NT2/D1 (cell line): Measurements from ENCODE around the gene UNC5B.
"Not testable (repeated sequence)": the region's sequence is repeated elsewhere in the genome, so short reads cannot be mapped to it uniquely, and the experiment has no call there.

Experiments used
- DNase-seq: peaks from one replicate; pipeline ENCODE4 v3.0.0-alpha.2; 2011; ENCODE audit warnings: low read depth, low spot score
- H3K27me3 ChIP-seq: 2 replicates; pipeline ENCODE4 v1.6.0; 2011; ENCODE audit warnings: mild to moderate bottlenecking; ENCODE audit not compliant: insufficient read length, insufficient read depth
- H3K36me3 ChIP-seq: 2 replicates; pipeline ENCODE4 v1.6.1; 2011; ENCODE audit warnings: mild to moderate bottlenecking, low read length, mixed read lengths; ENCODE audit not compliant: insufficient read depth, insufficient read length
- H3K4me1 ChIP-seq: 2 replicates; pipeline ENCODE4 v1.5.1; 2011; ENCODE audit not compliant: insufficient read depth, insufficient read length
- H3K4me3 ChIP-seq: 2 replicates; pipeline ENCODE4 v1.5.1; 2011; ENCODE audit warnings: low read depth; ENCODE audit not compliant: insufficient read length
- H3K9ac ChIP-seq: 2 replicates; pipeline ENCODE4 v1.6.0; 2011; ENCODE audit warnings: low read depth; ENCODE audit not compliant: insufficient read length
- H3K9me3 ChIP-seq: 2 replicates; pipeline ENCODE4 v1.5.1; 2011; ENCODE audit warnings: mild to moderate bottlenecking, low read length; ENCODE audit not compliant: insufficient read depth
- SUZ12 ChIP-seq: IDR thresholded peaks from 2 replicates; pipeline ENCODE4 v1.6.1; 2011; ENCODE audit not compliant: insufficient read length, insufficient read depth; ENCODE audit errors: extremely low read depth
- YY1 ChIP-seq: IDR thresholded peaks from 2 replicates; pipeline ENCODE4 v1.6.1; 2011; ENCODE audit not compliant: insufficient read length, insufficient read depth
- ZNF274 ChIP-seq: IDR thresholded peaks from 2 replicates; pipeline ENCODE4 v1.6.1; 2011; ENCODE audit warnings: mild to moderate bottlenecking, low read depth, low read length

UNC5B gene

DNA sequence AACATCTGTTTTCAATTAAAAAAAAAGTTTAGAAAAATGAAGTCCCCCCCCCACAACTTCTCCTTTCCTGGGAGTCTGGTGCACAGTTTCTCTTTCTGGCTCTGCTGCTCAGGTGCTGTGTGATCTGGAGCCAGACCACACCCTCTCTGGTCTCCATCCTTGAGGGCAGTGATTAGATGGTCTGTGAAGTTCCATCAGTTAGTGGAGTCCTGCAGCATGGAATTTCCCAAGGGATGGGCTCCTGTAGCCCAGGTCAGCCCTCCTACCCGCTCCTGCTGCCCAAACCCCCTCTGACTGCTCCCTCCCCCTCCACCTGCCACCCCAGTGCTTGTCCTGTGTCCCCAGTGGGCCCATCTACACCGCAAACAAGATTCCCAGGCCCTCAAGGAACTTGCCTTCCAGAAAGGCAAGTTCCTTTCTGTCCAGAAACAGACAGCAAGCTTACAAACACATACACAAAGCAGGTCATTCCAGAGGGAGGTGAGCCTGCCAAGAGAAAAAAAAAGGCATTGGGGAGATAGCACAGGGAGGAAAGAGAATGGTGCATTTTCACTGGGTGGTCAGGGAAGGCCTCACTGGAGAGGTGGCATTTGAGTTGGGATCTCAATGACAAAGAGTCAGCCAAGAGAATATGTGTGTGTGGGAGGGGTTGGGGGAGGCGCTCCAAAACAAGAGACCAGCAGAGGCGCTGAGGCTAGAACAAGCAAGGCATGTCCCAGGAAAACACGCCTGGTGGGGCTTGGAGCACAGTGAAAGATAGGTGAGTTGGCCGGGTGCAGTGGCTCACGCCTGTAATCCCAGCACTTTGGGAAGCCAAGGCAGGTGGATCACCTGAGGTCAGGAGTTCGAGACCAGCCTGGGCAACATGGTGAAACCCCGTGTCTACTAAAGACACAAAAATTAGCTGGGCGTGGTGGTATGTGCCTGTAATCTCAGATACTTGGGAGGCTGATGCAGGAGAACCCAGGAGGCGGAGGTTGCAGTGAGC, 57.2 kb downstream of the UNC5B start:
- no peaks in the 10 kb centered on the region for H3K9me3 ChIP-seq
- peaks cover 38% of the 10 kb centered on the region for H3K4me1 ChIP-seq
- no peak overlapping the region for H3K9ac ChIP-seq
- TF ChIP-seq SUZ12 (no peak), YY1 (no peak), ZNF274 (no peak)
- H3K36me3 ChIP-seq: peaks cover 3% of the 10 kb centered on the region
- H3K4me3 ChIP-seq: no peak overlapping the region
- peak; percentile 90 for DNase-seq
- no peaks in the 10 kb centered on the region for H3K27me3 ChIP-seq

DNA sequence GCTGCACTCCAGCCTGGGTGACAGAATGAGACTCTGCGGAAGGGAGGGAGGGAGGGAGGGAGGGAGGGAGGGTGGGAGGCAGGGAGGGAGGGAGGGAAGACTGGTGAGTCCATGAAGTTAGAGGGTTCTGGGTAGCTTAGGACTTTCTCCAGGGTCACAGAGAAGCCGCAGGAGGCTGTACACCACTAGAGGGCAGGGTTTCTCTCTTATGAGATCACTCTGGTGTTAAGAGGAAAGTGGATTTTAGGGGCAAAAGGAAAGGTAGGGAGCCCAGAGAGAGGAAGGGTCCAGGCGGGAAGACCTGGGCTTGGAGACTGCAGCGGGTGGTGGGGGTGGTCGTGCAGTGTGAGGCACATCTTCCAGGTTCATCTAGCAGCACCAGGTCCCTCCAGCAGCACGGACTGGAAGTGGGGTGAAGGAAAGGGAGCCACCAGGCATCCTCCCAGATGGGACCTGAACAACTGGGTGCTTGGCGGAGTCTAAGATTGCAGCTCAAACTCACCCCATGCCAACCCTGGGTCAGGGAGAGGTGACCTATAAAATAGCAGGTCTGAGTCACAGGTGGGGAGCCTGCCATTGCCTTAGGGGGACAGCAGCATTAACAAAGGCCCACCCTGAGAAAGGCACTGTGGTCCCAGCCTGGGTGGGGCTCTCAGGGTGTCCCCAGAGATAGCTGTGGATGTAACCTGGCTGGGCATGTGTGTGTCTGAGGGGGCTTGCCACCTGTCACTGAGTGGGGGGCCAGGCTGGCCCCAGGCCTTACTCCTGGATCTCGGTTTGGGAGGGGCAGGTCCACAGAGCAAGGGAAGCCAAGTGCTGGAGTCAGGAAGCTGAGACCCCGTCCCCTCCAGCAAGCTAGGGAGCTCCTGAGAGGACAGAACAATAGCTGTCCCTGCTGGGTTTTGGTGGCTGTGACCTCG, 58.2 kb downstream of the UNC5B start:
- peak; percentile 84 for DNase-seq
- H3K27me3 ChIP-seq: no peaks in the 10 kb centered on the region
- TF ChIP-seq SUZ12: no peak
- TF ChIP-seq YY1: no peak
- no peak for TF ChIP-seq ZNF274
- H3K4me3 ChIP-seq: no peak overlapping the region
- peaks cover 3% of the 10 kb centered on the region for H3K36me3 ChIP-seq
- peaks cover 33% of the 10 kb centered on the region for H3K4me1 ChIP-seq
- no peaks in the 10 kb centered on the region for H3K9me3 ChIP-seq
- H3K9ac ChIP-seq: peak overlapping the region; percentile 61

DNA sequence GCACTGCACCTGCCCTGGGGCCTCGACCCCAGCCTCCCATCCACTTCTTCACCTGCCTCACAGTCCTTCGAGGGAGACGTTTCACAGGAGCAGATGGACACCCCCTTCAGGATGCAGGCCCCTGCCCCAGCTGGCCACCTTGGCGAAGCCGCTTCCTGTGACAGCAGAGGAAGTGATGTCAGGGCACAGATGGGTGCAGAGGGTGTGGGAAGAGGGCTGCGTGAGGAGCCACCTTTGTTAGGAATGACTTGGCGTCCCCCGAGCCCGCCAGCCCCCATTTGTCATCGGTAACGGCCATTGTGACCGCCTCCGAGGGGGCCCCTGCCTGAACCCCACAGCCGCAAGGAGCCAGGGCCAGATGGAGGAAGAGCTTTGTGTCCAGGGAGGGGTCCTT, 59.3 kb downstream of the UNC5B start:
- H3K9me3 ChIP-seq: no peaks in the 10 kb centered on the region
- H3K36me3 ChIP-seq: peaks cover 3% of the 10 kb centered on the region
- TF ChIP-seq ZNF274 (no peak), YY1 (no peak), SUZ12 (no peak)
- peaks cover 24% of the 10 kb centered on the region for H3K4me1 ChIP-seq
- H3K4me3 ChIP-seq: no peak overlapping the region
- no peak for DNase-seq
- H3K9ac ChIP-seq: no peak overlapping the region
- no peaks in the 10 kb centered on the region for H3K27me3 ChIP-seq

DNA sequence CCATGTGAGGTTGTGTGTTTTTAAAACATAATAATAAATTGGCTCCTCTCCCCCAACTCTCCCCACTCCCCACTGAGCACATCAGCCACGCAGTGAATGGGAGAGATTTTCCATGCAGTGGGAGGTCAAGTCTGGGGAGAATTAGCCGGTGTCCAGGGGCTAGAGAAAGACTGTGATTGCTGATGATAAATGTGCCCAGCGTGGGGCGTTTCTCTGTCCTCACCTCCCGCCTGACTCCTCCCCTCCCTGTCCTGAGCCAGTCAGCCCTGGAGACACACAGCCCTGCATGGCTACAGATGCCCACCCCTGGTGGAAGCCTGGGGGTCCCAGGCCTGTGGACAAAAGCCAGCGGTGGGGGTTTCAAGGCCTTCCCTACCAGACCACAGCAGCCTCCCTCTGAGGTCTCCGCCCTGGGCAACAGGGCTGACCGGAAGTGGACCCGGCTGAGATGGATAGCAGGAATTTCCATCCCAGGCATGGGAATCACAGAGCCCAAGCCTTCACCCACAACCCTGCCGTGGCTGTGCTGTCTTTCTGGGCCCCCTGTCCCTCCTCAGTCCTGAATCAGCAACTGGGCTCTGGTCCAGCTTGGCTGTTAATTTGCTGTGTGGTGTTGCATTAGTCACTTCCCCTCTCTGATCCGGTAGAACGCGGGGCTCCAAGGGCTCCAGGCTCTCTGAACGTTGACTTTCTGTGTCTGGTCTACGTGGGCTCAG, 59.8 kb downstream of the UNC5B start:
- Histone ChIP-seq H3K9me3 (no peaks in the 10 kb centered on the region), H3K36me3 (peaks cover 3% of the 10 kb centered on the region), H3K27me3 (no peaks in the 10 kb centered on the region), H3K4me1 (peaks cover 24% of the 10 kb centered on the region), H3K4me3 (no peak overlapping the region), H3K9ac (no peak overlapping the region)
- DNase-seq: no peak
- TF ChIP-seq YY1 (no peak), ZNF274 (no peak), SUZ12 (no peak)

DNA sequence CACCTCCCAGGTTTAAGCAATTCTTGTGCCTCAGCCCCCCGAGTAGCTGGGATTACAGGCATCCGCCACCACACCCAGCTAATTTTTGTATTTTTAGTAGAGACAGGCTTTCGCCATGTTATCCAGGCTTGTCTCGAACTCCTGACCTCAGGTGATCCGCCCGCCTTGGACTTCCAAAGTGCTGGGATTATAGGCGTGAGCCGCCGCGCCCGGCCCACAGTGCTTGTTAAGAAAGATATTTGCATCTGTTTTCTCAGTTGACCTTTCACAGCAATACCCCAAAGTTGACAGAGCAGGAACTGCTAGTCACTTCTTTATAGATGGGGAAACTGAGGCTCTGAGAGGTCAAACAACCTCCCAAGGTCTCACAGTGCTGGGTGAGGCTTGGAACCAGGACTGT, 60.6 kb downstream of the UNC5B start:
- H3K9me3 ChIP-seq, DNase-seq, H3K9ac ChIP-seq, H3K4me3 ChIP-seq, H3K27me3 ChIP-seq, H3K36me3 ChIP-seq: not testable (repeated sequence)
- H3K4me1 ChIP-seq: peaks cover 28% of the 10 kb centered on the region

DNA sequence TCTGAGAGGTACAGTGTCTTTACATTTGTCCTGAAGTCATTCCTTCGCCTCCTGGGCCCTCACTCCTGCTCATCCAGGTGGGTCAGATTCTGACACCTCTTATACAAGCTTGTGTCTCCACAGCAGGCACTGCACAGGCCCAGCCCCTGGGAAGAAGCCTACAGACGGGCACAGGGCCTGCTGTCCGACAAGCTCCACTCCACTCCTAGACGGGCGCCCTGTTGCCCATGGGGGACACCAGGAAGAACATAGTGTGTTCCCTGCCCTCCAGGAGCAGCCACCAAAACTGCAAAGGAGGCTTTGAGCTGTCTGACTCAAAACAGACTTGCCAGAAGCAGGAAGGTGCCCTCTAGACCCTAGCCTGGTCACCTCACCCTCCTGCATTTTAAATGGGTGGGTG, 61.1 kb downstream of the UNC5B start:
- peaks cover 29% of the 10 kb centered on the region for H3K4me1 ChIP-seq

More for the DNA sequence above, 61.1 kb downstream of the UNC5B start:
- no peak overlapping the region for H3K9ac ChIP-seq
- no peak overlapping the region for H3K4me3 ChIP-seq
- no peaks in the 10 kb centered on the region for H3K27me3 ChIP-seq
- no peaks in the 10 kb centered on the region for H3K9me3 ChIP-seq
- TF ChIP-seq YY1 (no peak), SUZ12 (no peak), ZNF274 (no peak)
- DNase-seq: no peak
- peaks cover 3% of the 10 kb centered on the region for H3K36me3 ChIP-seq
